GM23338 (cell line): ENCODE measurements around the gene GUCA1A. TPM values are rescaled to one million over a fixed set of nuclear protein-coding genes. Genes with fewer than 3 reads are reported as not detected.
A peak's percentile ranks its signal among the peaks of the same experiment; 100 is the strongest.

Experiments
- ATAC-seq: fragments of 200-7000 bp; cut with Tn5 transposase; 3 replicates; pipeline ENCODE4 v1.9.1; 2020
- DNase-seq: peaks from one replicate; pipeline ENCODE4 v3.0.0-alpha.2; 2015; ENCODE audit warnings: low spot score
- H2AFZ ChIP-seq: fragments of 200-600 bp; sonication (generic); 2 replicates; pipeline ENCODE4 v1.8.0; 2016; ENCODE audit warnings: antibody characterized with exemption, mild to moderate bottlenecking, moderate library complexity
- H3F3A ChIP-seq: fragments of 200-600 bp; sonication (generic); replicated peaks from 2 replicates; pipeline ENCODE4 v1.8.0; 2017; ENCODE audit warnings: antibody characterized with exemption, mixed run types, low read depth
- H3K27ac ChIP-seq: fragments of 200-600 bp; sonication (generic); 2 replicates; pipeline ENCODE4 v1.6.1; 2016; ENCODE audit warnings: low read depth
- H3K27me3 ChIP-seq: fragments of 200-600 bp; sonication (generic); 2 replicates; pipeline ENCODE4 v1.8.0; 2016; ENCODE audit warnings: mild to moderate bottlenecking, mixed run types, moderate library complexity; ENCODE audit not compliant: insufficient read depth
- H3K36me3 ChIP-seq: fragments of 200-600 bp; sonication (generic); 2 replicates; pipeline ENCODE4 v1.8.0; 2016; ENCODE audit warnings: mild to moderate bottlenecking; ENCODE audit not compliant: insufficient read depth
- H3K4me1 ChIP-seq: fragments of 200-600 bp; sonication (generic); 2 replicates; pipeline ENCODE4 v1.8.0; 2016; ENCODE audit warnings: mild to moderate bottlenecking, moderate library complexity; ENCODE audit not compliant: insufficient read depth
- H3K4me2 ChIP-seq: fragments of 200-600 bp; sonication (generic); 2 replicates; pipeline ENCODE4 v1.7.1; 2017; ENCODE audit warnings: mixed run types
- H3K4me3 ChIP-seq: fragments of 200-600 bp; sonication (generic); 2 replicates; pipeline ENCODE4 v1.6.1; 2016; ENCODE audit warnings: mixed run types
- H3K79me2 ChIP-seq: fragments of 200-600 bp; sonication (generic); replicated peaks from 2 replicates; pipeline ENCODE4 v1.8.0; 2017; ENCODE audit warnings: mild to moderate bottlenecking; ENCODE audit not compliant: insufficient read depth
- H3K9me2 ChIP-seq: fragments of 200-600 bp; sonication (generic); 2 replicates; pipeline ENCODE4 v1.8.0; 2017; ENCODE audit not compliant: insufficient read depth
- H4K20me1 ChIP-seq: fragments of 200-600 bp; sonication (generic); replicated peaks from 2 replicates; pipeline ENCODE4 v1.8.0; 2017; ENCODE audit warnings: mild to moderate bottlenecking; ENCODE audit not compliant: insufficient read depth
- H3K27ac Mint-ChIP-seq: 2 replicates; pipeline ENCODE4 v1.8.0; 2020; ENCODE audit warnings: inconsistent platforms, mild to moderate bottlenecking, moderate library complexity, mixed read lengths
- H3K27me3 Mint-ChIP-seq: 3 replicates; pipeline ENCODE4 v1.8.0; 2022; ENCODE audit warnings: low read depth, mild to moderate bottlenecking, moderate library complexity, mixed read lengths, inconsistent platforms; ENCODE audit not compliant: insufficient read depth, poor library complexity
- H3K36me3 Mint-ChIP-seq: 3 replicates; pipeline ENCODE4 v1.8.0; 2021; ENCODE audit warnings: low read depth, mild to moderate bottlenecking, inconsistent platforms, moderate library complexity, mixed read lengths
- H3K4me1 Mint-ChIP-seq: 3 replicates; pipeline ENCODE4 v1.8.0; 2020; ENCODE audit warnings: mild to moderate bottlenecking, inconsistent platforms, mixed read lengths
- H3K4me3 Mint-ChIP-seq: 3 replicates; pipeline ENCODE4 v1.8.0; 2021; ENCODE audit warnings: moderate library complexity, mild to moderate bottlenecking, inconsistent platforms, mixed read lengths
- H3K9me3 Mint-ChIP-seq: 3 replicates; pipeline ENCODE4 v1.8.0; 2020; ENCODE audit warnings: moderate library complexity, mild to moderate bottlenecking, inconsistent platforms, mixed read lengths
- CREB1 ChIP-seq: fragments of 250-450 bp; sonication (Bioruptor Pico); IDR thresholded peaks from 2 replicates; pipeline ENCODE4 v1.5.0; 2020; ENCODE audit warnings: low read depth, mild to moderate bottlenecking, moderate library complexity
- EZH2phosphoT487 ChIP-seq: fragments of 200-600 bp; sonication (generic); IDR thresholded peaks from one replicate; pipeline ENCODE4 v1.8.1; 2018; ENCODE audit warnings: antibody characterized with exemption; ENCODE audit not compliant: unreplicated experiment
- POLR2AphosphoS5 ChIP-seq: IDR thresholded peaks from 2 replicates; pipeline ENCODE4 v1.6.1; 2016; ENCODE audit warnings: antibody characterized with exemption, low read depth
- STAT1 ChIP-seq: IDR thresholded peaks from one replicate; pipeline ENCODE4 v1.6.1; 2016; ENCODE audit warnings: antibody characterized with exemption; ENCODE audit not compliant: unreplicated experiment
- ZNF114 ChIP-seq: fragments of 250-450 bp; sonication (Bioruptor Pico); IDR thresholded peaks from 2 replicates; pipeline ENCODE4 v1.5.0; 2020; ENCODE audit warnings: mild to moderate bottlenecking, moderate library complexity
- ZNF331 ChIP-seq: fragments of 250-450 bp; sonication (Bioruptor Pico); IDR thresholded peaks from 2 replicates; pipeline ENCODE4 v1.5.0; 2020; ENCODE audit warnings: low read depth, mild to moderate bottlenecking, moderate library complexity
- ZNF462 ChIP-seq: fragments of 250-450 bp; sonication (Bioruptor Pico); IDR thresholded peaks from 2 replicates; pipeline ENCODE4 v1.5.0; 2020; ENCODE audit warnings: mild to moderate bottlenecking, moderate library complexity
- polyA plus RNA-seq: library from polyadenylated mRNA; unstranded; fragments of >200 nt; fragmentation: Nextera tagmentation; extraction: Ambion mirVana; gene quantifications from 2 replicates; pipeline ENCODE4 v1.2.1, GENCODE V29; 2016
- total RNA-seq: library from RNA; depleted of rRNA; stranded (reverse); fragments of >200 nt; shearing (Covaris generic); gene quantifications from 2 replicates; pipeline ENCODE4 v1.2.3, GENCODE V29; 2014
- TF ChIP-seq, protein P1 (sequence below): IDR thresholded peaks from one replicate; pipeline ENCODE4 v1.6.1; 2018; ENCODE audit warnings: antibody characterized with exemption; ENCODE audit not compliant: unreplicated experiment
- TF ChIP-seq, protein P2 (sequence below), 2 experiments: fragments of 200-600 bp in 1 of 2; sonication (generic) in 1 of 2; conservative IDR thresholded peaks; 2 replicates each; pipeline versions ENCODE4 v1.5.1 to v1.6.1; 2016 to 2017; ENCODE audit warnings: antibody characterized with exemption in 2 of 2, low read depth in 2 of 2, mild to moderate bottlenecking in 2 of 2, moderate library complexity in 1 of 2

Gene GUCA1A
- total and polyA plus RNA-seq, 2 experiments from 2014 or later, result 5.2 to 10.6 TPM

- peak; percentile 27 for ATAC-seq
- H3K27ac Mint-ChIP-seq, result no peak overlapping the region
- Histone ChIP-seq H3K9me2 (no peaks in the 10 kb centered on the region), H4K20me1 (no peaks in the 10 kb centered on the region), H3F3A (no peaks in the 10 kb centered on the region; the same call in 1 of the 2 replicates), H3K79me2 (no peaks in the 10 kb centered on the region), H3K27me3 (no peaks in the 10 kb centered on the region), H3K36me3 (no peaks in the 10 kb centered on the region), H3K4me1 (peaks cover 6% of the 10 kb centered on the region; the same call in 1 of the 2 replicates), H3K4me3 (no peak overlapping the region), H2AFZ (peak overlapping the region; percentile 56; the same call in 1 of the 2 replicates), H3K4me2 (no peak overlapping the region), H3K27ac (no peak overlapping the region)
- H3K27me3 Mint-ChIP-seq, result peaks cover 15% of the 10 kb centered on the region
- TF ChIP-seq STAT1 (no peak), ZNF331 (CRISPR knock-in tag) (no peak), POLR2AphosphoS5 (no peak)
- H3K9me3 Mint-ChIP-seq, result no peaks in the 10 kb centered on the region
- no peak for DNase-seq
- peaks cover 55% of the 10 kb centered on the region for H3K4me1 Mint-ChIP-seq
- H3K4me3 Mint-ChIP-seq, result no peak overlapping the region
- H3K36me3 Mint-ChIP-seq, result no peaks in the 10 kb centered on the region; the same call in 2 of the 3 replicates
Observed at GRCh38 chr6:42162384-42162783, 10.8 kb upstream of the GUCA1A start.

DNA sequence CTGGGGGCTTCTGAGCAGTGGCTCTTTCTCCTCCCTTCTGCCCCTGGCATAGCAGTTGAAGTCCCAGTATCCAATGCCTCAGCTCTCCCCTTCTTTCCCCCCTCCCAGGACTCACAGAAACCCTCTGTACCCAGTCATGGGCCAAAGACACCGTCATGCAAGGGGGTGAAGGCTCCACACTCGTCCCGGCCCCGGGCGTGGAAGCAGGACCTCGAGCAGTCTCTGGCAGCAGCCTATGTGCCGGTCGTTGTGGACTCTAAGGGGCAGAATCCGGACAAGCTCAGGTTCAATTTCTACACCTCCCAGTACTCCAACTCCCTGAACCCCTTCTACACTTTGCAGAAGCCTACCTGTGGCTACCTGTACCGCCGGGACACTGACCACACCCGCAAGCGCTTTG lies 10.4 kb upstream of the GUCA1A start:
- H4K20me1 ChIP-seq, result no peaks in the 10 kb centered on the region
- no peak overlapping the region for H3K4me2 ChIP-seq
- Mint-ChIP-seq H3K27ac (no peak overlapping the region), H3K4me3 (no peak overlapping the region; the same call in 2 of the 3 replicates), H3K9me3 (no peaks in the 10 kb centered on the region), H3K4me1 (peaks cover 54% of the 10 kb centered on the region), H3K36me3 (no peaks in the 10 kb centered on the region; the same call in 2 of the 3 replicates), H3K27me3 (peaks cover 19% of the 10 kb centered on the region)
- no peak for ATAC-seq
- no peaks in the 10 kb centered on the region for H3K9me2 ChIP-seq
- H3F3A ChIP-seq, result no peaks in the 10 kb centered on the region; the same call in 1 of the 2 replicates
- no peak overlapping the region for H3K4me3 ChIP-seq
- peaks cover 6% of the 10 kb centered on the region; the same call in 1 of the 2 replicates for H3K4me1 ChIP-seq
- no peak for DNase-seq
- H3K79me2 ChIP-seq, result no peaks in the 10 kb centered on the region
- H3K27ac ChIP-seq, result no peak overlapping the region
- no peaks in the 10 kb centered on the region for H3K27me3 ChIP-seq
- no peaks in the 10 kb centered on the region for H3K36me3 ChIP-seq
- TF ChIP-seq, protein P1, sequence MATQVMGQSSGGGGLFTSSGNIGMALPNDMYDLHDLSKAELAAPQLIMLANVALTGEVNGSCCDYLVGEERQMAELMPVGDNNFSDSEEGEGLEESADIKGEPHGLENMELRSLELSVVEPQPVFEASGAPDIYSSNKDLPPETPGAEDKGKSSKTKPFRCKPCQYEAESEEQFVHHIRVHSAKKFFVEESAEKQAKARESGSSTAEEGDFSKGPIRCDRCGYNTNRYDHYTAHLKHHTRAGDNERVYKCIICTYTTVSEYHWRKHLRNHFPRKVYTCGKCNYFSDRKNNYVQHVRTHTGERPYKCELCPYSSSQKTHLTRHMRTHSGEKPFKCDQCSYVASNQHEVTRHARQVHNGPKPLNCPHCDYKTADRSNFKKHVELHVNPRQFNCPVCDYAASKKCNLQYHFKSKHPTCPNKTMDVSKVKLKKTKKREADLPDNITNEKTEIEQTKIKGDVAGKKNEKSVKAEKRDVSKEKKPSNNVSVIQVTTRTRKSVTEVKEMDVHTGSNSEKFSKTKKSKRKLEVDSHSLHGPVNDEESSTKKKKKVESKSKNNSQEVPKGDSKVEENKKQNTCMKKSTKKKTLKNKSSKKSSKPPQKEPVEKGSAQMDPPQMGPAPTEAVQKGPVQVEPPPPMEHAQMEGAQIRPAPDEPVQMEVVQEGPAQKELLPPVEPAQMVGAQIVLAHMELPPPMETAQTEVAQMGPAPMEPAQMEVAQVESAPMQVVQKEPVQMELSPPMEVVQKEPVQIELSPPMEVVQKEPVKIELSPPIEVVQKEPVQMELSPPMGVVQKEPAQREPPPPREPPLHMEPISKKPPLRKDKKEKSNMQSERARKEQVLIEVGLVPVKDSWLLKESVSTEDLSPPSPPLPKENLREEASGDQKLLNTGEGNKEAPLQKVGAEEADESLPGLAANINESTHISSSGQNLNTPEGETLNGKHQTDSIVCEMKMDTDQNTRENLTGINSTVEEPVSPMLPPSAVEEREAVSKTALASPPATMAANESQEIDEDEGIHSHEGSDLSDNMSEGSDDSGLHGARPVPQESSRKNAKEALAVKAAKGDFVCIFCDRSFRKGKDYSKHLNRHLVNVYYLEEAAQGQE, result no peak
- TF ChIP-seq STAT1 (no peak), POLR2AphosphoS5 (no peak), ZNF462 (CRISPR knock-in tag) (no peak), CREB1 (CRISPR knock-in tag) (no peak), EZH2phosphoT487 (no peak), ZNF331 (CRISPR knock-in tag) (no peak), ZNF114 (CRISPR knock-in tag) (no peak)
- TF ChIP-seq, protein P2, sequence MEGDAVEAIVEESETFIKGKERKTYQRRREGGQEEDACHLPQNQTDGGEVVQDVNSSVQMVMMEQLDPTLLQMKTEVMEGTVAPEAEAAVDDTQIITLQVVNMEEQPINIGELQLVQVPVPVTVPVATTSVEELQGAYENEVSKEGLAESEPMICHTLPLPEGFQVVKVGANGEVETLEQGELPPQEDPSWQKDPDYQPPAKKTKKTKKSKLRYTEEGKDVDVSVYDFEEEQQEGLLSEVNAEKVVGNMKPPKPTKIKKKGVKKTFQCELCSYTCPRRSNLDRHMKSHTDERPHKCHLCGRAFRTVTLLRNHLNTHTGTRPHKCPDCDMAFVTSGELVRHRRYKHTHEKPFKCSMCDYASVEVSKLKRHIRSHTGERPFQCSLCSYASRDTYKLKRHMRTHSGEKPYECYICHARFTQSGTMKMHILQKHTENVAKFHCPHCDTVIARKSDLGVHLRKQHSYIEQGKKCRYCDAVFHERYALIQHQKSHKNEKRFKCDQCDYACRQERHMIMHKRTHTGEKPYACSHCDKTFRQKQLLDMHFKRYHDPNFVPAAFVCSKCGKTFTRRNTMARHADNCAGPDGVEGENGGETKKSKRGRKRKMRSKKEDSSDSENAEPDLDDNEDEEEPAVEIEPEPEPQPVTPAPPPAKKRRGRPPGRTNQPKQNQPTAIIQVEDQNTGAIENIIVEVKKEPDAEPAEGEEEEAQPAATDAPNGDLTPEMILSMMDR (conservative IDR thresholded peaks at IDR 0.05; ENCODE audit: low read depth in 2 of 2), result no peak
- peak overlapping the region; percentile 56; the same call in 1 of the 2 replicates for H2AFZ ChIP-seq
